Stimulated activated naive CD8-positive, alpha-beta T cell treated with anti-CD3 and anti-CD28 coated beads, Interleukin-15, amount 100 ng/mL, for 72 hours (primary cell): Measurements from ENCODE around the gene TEX36.
A peak's percentile ranks its signal among the peaks of the same experiment; 100 is the strongest.
"Not testable (repeated sequence)": the region's sequence is repeated elsewhere in the genome, so short reads cannot be mapped to it uniquely, and the experiment has no call there.

Experiments used
- ATAC-seq: fragments of 150-1000 bp; cut with Tn5 transposase; 2 replicates; pipeline ENCODE4 v1.10.0; 2021; ENCODE audit warnings: mild to moderate bottlenecking, moderate library complexity
- DNase-seq, 2 donors: peaks; one replicate each; pipeline ENCODE4 v3.0.0; 2021 to 2022
- H3K27ac Mint-ChIP-seq, 2 donors: one replicate each; pipeline ENCODE4 v1.8.0; 2022; ENCODE audit warnings: mild to moderate bottlenecking in 2 of 2, mixed read lengths in 2 of 2, moderate library complexity in 2 of 2
- H3K27me3 Mint-ChIP-seq: one replicate; pipeline ENCODE4 v1.8.0; 2022; ENCODE audit warnings: mixed read lengths
- H3K4me1 Mint-ChIP-seq: one replicate; pipeline ENCODE4 v1.8.0; 2022; ENCODE audit warnings: mild to moderate bottlenecking, mixed read lengths
- H3K4me3 Mint-ChIP-seq, 2 donors: one replicate each; pipeline ENCODE4 v1.8.0; 2022; ENCODE audit warnings: mild to moderate bottlenecking in 2 of 2, mixed read lengths in 2 of 2, moderate library complexity in 1 of 2
- H3K9me3 Mint-ChIP-seq, 2 donors: one replicate each; pipeline ENCODE4 v1.8.0; 2022; ENCODE audit warnings: mixed read lengths in 2 of 2

The TEX36 gene

DNA sequence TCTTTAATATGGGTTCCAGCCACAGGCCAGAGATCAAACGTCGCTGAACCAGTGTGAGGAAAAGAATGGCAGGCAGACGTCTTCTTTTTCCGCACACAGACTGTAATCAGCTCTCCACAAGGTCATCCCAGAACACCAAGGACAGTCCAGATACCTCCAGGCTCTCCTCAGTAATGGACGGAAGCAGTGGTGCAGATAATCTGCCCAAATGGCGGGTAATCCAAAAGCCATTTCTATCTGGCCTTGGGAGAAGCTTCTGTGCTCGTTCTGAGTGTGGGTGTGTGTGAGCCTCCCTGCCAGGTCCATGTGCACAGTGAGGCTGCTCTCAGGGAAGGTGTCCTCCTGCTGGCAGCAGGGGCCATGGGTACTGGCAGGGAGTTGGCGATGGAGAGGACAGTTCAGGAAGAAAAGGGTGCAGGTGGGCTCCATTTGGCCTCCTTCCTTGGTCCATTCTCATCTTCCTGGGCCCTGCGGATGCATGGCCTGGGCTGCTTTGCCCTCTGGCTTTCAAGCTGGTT is 15.6 kb upstream of the TEX36 start:
- DNase-seq (no peak), ATAC-seq (no peak)
- Mint-ChIP-seq H3K4me1 (no peaks in the 10 kb centered on the region), H3K4me3 (no peak overlapping the region), H3K27me3 (peaks cover 10% of the 10 kb centered on the region), H3K27ac (no peak overlapping the region), H3K9me3 (peaks cover 5 to 9% of the 10 kb centered on the region in 2 donors)

DNA sequence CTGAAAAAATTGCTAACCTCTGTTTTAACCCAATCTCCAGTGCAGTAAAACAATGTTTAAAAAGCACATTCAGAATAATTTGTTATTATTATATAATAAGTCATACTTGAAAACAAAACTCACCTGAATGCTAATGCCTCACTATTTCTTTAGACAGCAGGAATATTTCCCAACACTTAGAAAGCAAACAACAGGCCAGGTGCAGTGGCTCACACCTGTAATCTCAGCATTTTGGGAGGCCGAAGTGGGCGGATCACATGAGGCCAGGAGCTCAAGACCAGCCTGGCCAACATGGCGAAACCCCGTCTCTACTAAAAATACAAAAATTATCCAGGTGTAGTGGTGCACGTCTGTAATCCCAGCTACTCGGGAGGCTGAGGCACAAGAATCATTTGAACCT is 13.9 kb upstream of the TEX36 start:
- not testable (repeated sequence) for H3K9me3 Mint-ChIP-seq, H3K4me3 Mint-ChIP-seq, DNase-seq, H3K4me1 Mint-ChIP-seq, H3K27me3 Mint-ChIP-seq, H3K27ac Mint-ChIP-seq, ATAC-seq

DNA sequence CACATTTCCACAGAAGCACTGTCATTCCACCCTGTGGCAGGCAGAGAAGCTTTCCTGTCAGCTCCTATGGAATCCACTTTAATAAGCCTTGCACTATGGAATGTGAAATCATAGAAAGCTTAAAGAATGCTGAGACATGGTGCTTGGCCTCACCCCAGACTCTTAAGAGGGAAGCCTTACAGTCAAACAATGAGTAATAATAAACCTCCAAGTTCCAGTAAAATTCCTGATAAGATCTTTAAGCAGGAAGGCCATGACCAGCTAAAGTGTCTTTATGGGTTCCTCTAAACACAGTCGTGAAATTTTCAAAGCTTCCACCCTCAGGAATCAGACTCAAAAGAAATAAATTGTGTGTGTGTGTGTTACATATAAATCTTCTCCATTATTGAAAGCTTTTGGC is 11.9 kb upstream of the TEX36 start:
- Mint-ChIP-seq H3K9me3 (no peaks in the 10 kb centered on the region), H3K4me3 (no peak overlapping the region), H3K27ac (no peak overlapping the region), H3K4me1 (peaks cover 6% of the 10 kb centered on the region), H3K27me3 (no peaks in the 10 kb centered on the region)
- ATAC-seq (no peak), DNase-seq (no peak)

DNA sequence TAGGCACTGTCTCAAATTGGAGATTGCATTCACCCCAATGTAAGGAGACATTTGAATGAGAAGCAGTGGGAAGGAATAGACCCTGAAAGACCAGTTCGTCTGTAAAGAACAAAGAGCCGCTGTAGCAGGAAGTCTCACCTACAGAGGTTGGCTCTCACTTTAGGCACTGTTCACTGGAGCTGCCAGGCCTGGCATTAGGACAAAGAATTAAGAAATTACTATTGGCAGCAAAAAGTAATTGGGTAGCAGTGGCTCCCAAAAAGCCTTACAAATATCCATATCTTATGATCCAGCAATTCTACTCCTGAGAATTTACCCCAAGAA is 10.5 kb upstream of the TEX36 start:
- H3K27ac Mint-ChIP-seq = no peak overlapping the region
- no peaks in the 10 kb centered on the region for H3K27me3 Mint-ChIP-seq
- H3K9me3 Mint-ChIP-seq = no peaks in the 10 kb centered on the region
- ATAC-seq (no peak), DNase-seq (no peak)
- H3K4me3 Mint-ChIP-seq = no peak overlapping the region
- peaks cover 6% of the 10 kb centered on the region for H3K4me1 Mint-ChIP-seq

DNA sequence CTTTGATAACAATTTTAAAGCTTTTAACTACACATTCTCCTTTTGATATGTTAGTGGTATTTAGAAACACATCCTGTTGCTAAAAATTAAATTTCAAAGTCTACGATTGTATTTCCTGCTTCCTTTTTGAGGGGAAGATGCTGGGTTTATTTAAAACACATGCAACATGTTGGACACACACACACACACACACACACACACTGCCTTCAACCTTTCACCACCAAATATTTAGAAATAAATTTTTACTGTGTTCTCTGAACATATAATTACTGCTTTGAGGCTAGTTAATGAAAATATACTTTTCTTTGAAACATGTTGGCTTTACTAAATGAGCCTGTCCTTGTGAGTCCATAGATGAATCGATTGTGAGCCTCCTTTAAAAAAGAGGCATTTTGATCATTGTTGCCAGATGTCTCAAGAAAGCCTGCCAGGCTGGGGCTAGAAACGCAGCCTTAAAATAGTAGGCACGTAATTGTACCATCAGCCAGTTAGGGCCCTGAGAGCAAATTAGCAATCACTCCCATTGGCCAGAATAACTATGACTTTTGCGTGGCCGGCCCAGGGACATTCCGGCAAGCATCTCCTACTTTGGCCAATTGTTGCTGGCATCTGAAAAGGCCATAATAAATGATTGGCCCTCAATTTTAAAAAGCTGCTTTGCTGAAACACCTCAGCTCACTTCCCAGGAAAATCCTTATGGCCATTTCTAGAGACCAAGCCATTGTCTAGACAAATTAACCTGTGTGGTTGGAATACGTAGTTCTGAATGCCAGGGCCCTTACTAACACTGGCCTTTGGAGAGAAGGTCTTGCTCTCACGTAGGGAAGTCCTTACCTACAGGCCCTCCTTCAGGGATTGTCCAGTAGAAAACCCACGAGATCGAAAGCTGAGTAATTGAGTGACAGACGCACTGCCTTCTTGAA is 9.9 kb upstream of the TEX36 start:
- no peaks in the 10 kb centered on the region for H3K9me3 Mint-ChIP-seq
- DNase-seq (no peak), ATAC-seq (no peak)
- H3K4me1 Mint-ChIP-seq = peaks cover 6% of the 10 kb centered on the region
- no peaks in the 10 kb centered on the region for H3K27me3 Mint-ChIP-seq
- no peak overlapping the region for H3K27ac Mint-ChIP-seq
- H3K4me3 Mint-ChIP-seq = no peak overlapping the region

DNA sequence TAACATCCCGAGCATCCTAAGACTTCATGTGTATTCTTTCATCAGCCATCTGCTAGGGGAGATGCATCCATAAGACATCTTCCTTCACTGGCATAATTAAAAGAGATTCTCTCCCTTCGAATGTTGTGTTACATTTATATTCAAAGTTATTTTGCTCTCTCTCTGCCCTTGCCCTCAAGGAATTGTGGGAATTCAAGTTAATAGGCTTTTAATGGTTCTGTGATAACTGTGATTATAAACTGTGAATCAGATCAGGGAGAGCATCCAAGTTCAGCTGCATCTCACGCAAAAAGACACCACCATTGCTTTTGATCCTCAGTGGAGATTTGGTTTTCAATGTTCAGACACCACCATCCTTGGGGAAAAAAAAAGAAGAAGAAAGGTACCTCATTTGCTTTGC is 9.2 kb upstream of the TEX36 start:
- Mint-ChIP-seq H3K27me3 (no peaks in the 10 kb centered on the region), H3K4me3 (no peak overlapping the region), H3K9me3 (no peaks in the 10 kb centered on the region), H3K27ac (peak overlapping the region; percentile 46 to 67), H3K4me1 (peaks cover 6% of the 10 kb centered on the region)
- no peak for DNase-seq
- ATAC-seq = no peak

DNA sequence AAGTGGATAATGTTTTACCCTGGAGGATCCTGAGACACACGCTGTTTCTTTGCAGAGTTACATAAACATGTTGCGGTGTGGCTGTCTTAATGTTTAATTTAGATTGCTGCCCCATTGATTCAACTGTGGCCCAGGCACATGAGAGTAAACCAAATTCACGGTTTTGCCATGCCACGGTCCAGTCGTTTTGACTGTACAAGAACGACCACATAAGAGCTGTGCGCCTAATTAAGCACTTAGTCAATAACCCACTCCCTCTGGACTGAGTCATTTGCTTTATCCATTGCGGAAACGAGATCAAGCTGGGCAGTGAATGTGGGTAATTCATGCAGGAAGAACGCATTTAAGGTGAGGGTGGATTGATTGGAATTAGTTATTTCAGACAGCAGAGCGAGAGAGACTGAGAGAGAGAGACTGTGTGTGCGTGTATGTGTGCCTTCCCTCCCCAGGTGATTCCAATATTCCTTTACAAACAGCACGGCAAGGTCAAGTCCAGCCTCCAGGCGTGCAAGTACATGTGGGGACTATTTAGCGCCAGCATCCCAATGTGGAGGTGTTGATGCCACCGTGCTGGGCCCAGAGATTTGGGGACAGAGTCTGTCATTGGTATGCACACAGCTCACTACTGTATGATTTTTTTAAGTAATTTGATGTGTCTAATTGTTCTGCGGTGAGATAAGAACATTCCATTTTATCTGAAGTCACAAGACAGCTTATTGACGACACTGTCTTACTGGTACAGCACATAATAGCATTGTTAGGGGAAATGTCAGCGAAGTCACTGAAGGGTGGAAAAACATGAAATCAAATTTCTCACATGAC is 8.4 kb upstream of the TEX36 start:
- DNase-seq (no peak), ATAC-seq (no peak)
- Mint-ChIP-seq H3K4me1 (peaks cover 6% of the 10 kb centered on the region), H3K27ac (no peak overlapping the region), H3K4me3 (no peak overlapping the region), H3K9me3 (no peaks in the 10 kb centered on the region), H3K27me3 (no peaks in the 10 kb centered on the region)

DNA sequence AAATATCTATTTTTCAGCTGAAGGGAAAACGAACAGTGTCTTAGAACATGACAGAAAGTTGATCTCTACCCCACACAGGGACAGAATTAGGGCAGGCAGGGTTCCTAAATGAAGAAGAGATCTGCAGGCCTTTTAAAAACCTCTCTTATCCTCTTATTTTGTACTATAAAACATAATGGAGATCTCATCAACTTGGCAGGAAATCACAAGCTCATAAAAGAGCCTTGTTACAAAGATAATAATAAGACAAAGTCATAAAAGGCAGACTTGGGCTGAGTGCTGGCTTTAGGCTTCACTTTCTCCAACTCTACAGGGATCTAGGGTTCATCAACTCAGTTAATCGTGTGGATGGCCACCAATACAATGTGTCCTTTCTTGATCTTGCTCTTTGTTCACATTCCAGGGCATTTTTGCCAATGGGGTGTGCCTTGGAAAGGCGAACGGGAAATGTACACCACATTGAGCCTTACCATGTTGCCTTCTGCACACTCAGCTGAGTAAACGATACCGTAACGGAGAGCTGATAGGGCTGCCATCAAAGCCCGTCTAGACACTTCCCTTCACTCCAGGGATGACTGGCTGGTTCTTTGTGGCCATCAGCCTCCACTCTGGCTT is 7.1 kb upstream of the TEX36 start:
- no peaks in the 10 kb centered on the region for H3K27me3 Mint-ChIP-seq
- H3K4me3 Mint-ChIP-seq = no peak overlapping the region
- H3K27ac Mint-ChIP-seq = no peak overlapping the region
- no peaks in the 10 kb centered on the region for H3K9me3 Mint-ChIP-seq
- ATAC-seq (no peak), DNase-seq (no peak)
- peaks cover 6% of the 10 kb centered on the region for H3K4me1 Mint-ChIP-seq

DNA sequence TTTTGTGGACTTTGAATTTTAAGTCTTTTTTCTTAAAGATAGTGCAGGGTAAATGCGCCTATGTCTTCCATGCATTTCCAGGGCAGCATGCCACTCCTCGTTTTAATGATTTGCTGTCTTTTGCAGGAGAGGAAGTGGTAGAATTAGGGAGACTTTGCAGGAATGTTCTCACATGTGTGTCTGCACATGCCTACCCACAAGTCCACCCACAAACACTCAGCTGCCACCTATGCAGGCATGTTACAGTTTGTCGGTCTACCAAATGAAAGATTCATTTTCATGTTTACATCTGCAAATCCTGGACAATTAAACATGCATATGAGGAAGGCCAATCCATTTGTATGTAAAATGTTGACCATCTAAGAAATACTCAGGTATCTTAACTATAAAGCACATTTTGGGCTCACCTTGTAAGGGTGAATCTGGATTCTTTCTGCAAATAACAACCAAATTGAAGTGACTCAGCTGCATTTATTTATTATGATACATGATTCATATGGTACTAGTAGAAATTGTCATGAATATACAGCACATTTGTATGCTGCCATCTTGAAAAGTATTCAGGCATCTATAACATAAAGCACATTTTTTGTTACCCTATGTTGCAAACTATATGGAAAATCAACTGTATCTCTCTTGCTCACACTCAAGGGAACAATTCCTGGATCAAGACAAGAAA is 4.7 kb upstream of the TEX36 start:
- no peak overlapping the region for H3K4me3 Mint-ChIP-seq
- H3K27ac Mint-ChIP-seq = no peak overlapping the region
- ATAC-seq = no peak
- peaks cover 6% of the 10 kb centered on the region for H3K4me1 Mint-ChIP-seq
- no peak for DNase-seq
- no peaks in the 10 kb centered on the region for H3K27me3 Mint-ChIP-seq
- H3K9me3 Mint-ChIP-seq = no peaks in the 10 kb centered on the region

DNA sequence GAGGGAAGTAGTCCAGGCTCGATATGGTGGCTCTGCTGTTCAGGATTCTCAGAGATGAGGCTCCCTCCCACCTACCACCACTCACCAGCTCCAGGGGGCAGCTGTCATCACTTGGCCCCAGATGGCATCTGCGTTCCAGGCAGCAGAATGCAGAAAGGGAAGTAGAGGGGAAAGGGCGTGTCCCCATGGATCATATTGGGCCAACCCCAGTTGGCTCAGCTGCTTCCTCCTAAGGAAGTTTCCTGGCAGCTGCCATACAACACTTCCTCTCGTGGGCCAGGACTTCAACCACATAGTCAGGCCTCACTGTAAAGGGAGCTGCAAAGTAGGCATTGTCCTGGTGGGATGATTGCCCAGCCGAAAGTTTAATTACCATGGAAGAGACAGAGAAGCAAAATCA is 1.6 kb upstream of the TEX36 start:
- Mint-ChIP-seq H3K9me3 (peaks cover 4 to 5% of the 10 kb centered on the region in 2 donors), H3K4me1 (no peaks in the 10 kb centered on the region), H3K27me3 (no peaks in the 10 kb centered on the region), H3K4me3 (no peak overlapping the region), H3K27ac (no peak overlapping the region)
- ATAC-seq (no peak), DNase-seq (no peak)

DNA sequence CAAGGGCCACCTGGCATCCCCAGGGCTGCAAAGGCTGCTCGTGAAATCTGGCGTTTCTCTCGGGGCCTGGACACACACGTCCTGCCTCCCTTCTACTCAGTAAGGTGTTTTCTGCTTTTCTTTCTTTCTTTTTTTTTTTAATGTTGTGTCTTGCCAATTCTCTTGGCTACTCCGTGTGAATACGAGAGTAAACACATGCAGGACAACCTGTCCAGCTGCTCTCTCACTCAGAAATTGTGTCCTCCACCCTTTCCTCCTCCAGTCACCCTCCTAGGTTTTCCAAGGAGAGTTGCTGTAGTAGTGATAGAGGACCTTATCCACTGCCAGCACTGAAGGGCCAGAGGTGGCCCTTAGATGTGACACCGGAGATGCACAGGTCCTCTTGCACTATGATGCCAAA is 858 bp upstream of the TEX36 start:
- ATAC-seq = no peak
- Mint-ChIP-seq H3K9me3 (peaks cover 5 to 9% of the 10 kb centered on the region in 2 donors), H3K4me1 (no peaks in the 10 kb centered on the region), H3K27me3 (no peaks in the 10 kb centered on the region), H3K4me3 (no peak overlapping the region), H3K27ac (no peak overlapping the region)
- DNase-seq = no peak

DNA sequence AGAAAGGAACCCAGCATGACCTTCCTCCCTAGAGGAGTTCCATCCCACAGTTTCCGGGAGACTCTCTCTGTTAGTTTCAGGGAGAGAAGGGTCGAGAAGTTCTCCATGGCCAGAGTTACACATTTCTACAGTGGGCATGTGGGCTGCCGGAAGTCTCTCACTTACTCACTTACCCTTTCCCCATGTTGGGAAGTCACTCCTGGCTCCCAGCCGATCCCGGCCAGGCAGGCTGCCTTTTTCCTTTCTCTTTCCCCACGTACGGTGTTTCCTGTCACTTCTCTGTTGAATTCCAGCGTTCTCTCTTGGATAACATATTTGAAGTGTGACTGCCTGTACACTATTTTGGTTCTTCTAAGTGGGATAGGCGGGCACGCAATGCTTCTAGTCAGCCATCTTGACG is 3.5 kb downstream of the TEX36 start:
- no peak overlapping the region for H3K27ac Mint-ChIP-seq

DNA sequence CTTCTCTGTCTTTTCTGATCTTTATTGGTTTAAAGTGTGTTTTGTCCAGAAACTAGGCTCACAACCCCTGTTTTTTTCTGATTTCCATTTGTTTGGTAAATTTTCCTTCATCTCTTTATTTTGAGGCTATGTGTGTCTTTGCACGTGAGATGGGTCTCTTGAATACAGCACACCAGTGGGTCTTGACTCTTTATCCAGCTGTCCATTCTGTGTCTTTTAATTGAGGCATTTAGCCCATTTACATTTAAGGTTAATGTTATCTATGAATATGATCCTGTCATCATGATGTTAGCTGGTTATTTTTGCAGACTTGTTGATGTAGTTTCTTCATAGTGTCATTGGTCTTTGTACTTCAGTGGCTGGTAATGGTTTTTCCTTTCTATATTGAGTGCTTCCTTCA is 10.1 kb downstream of the TEX36 start:
- H3K27ac Mint-ChIP-seq = no peak overlapping the region
- no peak overlapping the region for H3K4me3 Mint-ChIP-seq
- ATAC-seq (no peak), DNase-seq (no peak)
- no peaks in the 10 kb centered on the region for H3K4me1 Mint-ChIP-seq
- H3K27me3 Mint-ChIP-seq = peaks cover 26% of the 10 kb centered on the region
- peaks cover 44% of the 10 kb centered on the region in 2 donors for H3K9me3 Mint-ChIP-seq

More for the DNA sequence above, 3.5 kb downstream of the TEX36 start:
- H3K4me3 Mint-ChIP-seq = no peak overlapping the region
- DNase-seq = no peak
- peaks cover 23 to 36% of the 10 kb centered on the region in 2 donors for H3K9me3 Mint-ChIP-seq
- H3K4me1 Mint-ChIP-seq = no peaks in the 10 kb centered on the region
- no peak for ATAC-seq
- H3K27me3 Mint-ChIP-seq = no peaks in the 10 kb centered on the region

DNA sequence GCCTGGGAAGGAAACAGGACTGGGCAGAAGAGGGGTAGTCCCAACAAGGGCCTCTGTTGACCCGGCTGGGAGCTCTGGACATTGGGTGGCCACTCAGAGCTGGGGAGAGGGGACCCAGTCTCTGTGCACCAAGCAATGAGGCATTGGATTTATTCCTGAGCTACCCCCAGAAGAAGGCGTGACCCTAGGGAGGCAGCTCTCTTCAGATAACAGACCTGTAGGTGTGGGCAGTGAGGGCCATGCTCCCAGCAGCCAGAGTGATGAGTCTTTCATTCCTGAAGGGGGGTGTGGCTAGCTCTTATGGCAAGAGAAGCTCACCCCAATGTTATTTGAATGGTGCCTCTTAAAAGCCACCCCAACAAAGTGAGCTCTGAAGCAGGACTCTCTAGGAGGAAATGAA is 20.4 kb downstream of the TEX36 start:
- no peak overlapping the region for H3K27ac Mint-ChIP-seq
- ATAC-seq = no peak
- peaks cover 15% of the 10 kb centered on the region for H3K27me3 Mint-ChIP-seq

DNA sequence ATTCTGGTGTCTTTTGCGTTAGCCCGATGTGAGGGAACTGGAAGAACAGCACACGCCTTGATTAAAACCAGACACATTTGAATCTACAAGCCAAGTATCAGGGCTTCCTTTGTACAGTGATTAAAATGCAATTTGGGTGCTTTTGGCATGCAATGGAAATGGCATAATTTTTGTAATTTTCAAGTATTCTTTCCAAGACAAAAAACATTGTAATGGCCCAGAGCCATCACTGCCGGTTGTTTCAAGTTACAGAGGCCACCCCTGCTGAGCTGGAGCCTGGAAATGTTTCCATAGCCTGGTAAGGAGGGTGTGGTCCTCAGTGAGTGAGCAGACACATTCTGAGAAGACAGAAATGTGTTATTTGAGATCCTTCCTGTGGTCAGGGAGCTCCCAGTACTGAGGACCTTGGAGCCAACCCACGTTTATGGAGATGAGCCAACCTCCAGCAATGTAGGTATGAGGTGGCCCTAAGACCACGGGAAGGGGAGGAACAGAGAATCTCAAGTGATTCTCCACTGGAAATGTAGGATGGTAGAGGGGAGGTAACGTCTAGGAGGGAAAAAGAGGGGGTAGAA is 20.9 kb downstream of the TEX36 start:
- H3K9me3 Mint-ChIP-seq = peaks cover 5 to 6% of the 10 kb centered on the region in 2 donors
- H3K27me3 Mint-ChIP-seq = peaks cover 20% of the 10 kb centered on the region
- no peak overlapping the region for H3K4me3 Mint-ChIP-seq
- ATAC-seq = no peak
- no peaks in the 10 kb centered on the region for H3K4me1 Mint-ChIP-seq
- no peak overlapping the region for H3K27ac Mint-ChIP-seq
- no peak for DNase-seq

More for the DNA sequence above, 20.4 kb downstream of the TEX36 start:
- no peak overlapping the region for H3K4me3 Mint-ChIP-seq
- peaks cover 5 to 6% of the 10 kb centered on the region in 2 donors for H3K9me3 Mint-ChIP-seq
- DNase-seq = no peak
- H3K4me1 Mint-ChIP-seq = no peaks in the 10 kb centered on the region
